NCI-H2081 (cell line): ENCODE data around the gene HOXC13.

Experiments used
- DNase-seq, 2 experiments: peaks; one replicate each; lab custom pipeline; 2025; lab: John Stamatoyannopoulos, UW

HOXC13 gene

GRCh38 chr12:53938326-53939140 lies at the start of gene HOXC13:
TSS of gene HOXC13 (plus strand) at chr12:53938831. CDS start at chr12:53938907, 76 bp downstream.
- peak; percentile 85 to 88 for DNase-seq

- DNase-seq = no peak
Measured at GRCh38 chr12:53890081-53890480, 48.5 kb upstream of the HOXC13 start.

DNA sequence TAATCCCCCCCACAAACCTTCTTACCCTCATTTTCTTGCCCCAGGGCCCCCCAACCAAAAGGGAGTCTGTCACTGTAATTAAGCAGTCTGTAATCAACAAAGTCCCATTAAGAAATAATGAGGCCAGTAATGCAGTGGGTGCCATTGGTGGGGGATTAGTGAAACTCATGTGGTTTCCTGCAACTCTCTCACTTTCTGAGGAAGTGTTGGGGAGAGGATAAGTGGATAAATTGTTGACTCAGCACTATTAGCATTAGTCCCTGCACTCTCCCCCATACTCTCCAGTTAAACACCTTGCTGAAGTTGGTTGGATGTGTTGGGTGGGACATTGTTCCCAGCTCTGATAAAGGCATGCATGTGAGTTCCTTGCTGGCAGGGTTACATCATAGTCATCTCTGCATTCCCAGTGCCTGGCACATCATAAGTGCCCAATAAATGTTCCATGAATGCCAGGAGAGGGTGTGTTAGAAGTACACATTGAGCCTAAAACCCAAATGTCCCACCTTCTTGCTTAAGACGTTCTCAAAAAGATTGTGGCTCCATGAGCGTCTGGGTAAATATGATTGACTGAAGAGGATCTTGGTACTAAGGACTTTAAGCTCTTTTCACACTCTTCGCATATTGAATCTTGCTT lies 45.8 kb upstream of the HOXC13 start:
- DNase-seq = no peak

- no peak for DNase-seq
Measured at GRCh38 chr12:53899230-53899629, 39.4 kb upstream of the HOXC13 start.

DNA sequence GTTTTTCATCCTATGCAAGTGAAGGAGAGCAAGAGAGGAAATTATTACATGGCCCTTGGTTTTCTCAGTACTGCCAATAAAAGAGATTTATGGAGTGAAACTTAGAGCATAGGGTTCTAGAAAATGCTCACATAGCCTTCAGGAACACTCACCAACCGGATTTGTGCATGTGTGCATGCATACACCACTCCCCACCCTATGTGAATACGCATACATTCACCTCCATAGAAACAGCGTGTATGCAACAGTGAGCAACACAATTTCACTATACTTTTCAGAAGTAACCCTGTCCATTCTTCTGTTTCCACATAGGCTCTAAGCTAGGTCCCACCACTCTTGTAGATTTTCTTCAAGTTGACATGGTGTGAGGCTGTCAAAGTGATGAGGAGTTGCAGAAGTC lies 31.5 kb upstream of the HOXC13 start:
- no peak for DNase-seq

- no peak for DNase-seq
Measured at GRCh38 chr12:53916788-53917655, 21.6 kb upstream of the HOXC13 start.

DNA sequence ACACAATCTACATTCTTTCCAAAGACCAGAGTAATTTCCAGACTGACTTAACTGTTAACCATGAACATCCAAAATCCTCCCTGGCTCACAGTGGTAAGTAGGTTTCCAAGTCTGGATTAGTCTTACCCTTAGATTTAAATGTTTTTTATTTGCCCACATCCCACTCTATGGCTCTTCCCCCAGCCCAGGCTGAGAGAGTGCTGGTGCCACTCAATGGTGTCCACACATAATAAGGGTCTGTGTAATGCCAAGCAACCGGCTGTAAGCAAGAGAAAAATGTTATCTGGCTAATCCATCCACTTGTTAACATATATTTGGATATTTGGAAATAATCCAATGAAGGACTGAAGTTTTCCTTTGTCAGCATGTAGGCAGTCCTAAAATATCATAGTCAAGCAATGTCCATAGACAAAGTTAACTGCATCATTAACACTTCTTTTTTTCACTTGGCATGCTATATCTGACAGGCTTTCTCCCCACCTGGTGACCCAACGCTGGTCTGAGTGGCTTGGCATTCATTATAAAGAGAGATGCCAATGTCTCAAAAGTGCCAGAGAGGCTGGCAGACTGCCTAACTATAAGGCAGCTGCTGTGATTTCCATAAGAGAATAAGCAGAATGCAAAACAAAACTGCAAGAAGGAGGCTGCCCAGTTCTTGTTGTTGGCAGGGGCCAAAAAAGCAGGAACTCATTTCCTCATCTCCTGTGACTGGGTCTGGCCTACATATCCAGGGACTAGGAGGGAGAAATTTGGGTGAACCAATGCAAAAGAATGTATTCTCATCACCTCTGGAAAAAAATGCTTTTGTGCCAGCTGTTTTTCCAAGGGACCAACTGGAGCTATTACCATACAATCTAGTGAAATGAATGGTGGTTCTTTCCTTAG lies 13.9 kb upstream of the HOXC13 start:
- no peak for DNase-seq

DNA sequence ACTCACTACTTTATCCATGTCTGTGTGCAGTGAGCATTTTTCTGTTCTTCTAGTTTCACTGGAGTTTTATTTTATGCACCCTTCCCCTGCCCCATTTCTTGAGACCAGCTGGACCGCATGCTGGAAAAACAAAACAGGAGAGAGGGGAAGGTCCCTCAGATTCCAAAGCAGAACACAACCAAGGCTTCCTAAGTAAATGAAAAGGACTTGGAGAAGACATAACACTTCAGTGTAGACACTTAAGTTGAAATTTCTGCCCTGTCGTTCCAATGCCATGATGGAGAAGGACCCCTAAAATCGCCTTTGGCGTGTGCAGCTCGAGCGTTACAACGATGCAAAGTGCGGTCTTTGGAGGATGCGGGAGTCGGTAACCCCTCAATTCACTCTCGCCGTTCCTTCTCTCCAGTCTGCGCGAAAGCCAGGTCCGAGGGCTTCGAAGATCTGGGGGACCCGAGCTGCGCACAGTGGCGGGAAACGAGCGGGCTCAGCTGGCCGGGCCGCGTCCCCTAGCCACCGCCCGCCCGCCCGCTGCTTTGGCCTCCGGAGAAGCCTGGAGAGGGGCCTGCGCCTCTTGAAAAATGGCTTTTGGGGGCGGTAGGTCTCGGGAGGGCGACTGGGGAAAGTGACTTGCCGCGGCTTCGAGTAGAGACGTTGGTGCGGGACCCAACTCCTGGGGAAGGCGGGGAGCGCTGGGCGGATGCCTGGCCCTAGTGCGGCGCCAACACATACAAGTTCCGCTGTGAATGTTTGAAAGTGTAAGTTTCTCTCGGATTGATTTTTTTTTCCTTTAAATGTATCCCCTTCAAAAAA lies 11.2 kb upstream of the HOXC13 start:
- DNase-seq = no peak

GRCh38 chr12:53928054-53928835 lies 10.4 kb upstream of the HOXC13 start:
- no peak for DNase-seq

GRCh38 chr12:53929527-53929926 lies 9.1 kb upstream of the HOXC13 start:
- no peak for DNase-seq

DNA sequence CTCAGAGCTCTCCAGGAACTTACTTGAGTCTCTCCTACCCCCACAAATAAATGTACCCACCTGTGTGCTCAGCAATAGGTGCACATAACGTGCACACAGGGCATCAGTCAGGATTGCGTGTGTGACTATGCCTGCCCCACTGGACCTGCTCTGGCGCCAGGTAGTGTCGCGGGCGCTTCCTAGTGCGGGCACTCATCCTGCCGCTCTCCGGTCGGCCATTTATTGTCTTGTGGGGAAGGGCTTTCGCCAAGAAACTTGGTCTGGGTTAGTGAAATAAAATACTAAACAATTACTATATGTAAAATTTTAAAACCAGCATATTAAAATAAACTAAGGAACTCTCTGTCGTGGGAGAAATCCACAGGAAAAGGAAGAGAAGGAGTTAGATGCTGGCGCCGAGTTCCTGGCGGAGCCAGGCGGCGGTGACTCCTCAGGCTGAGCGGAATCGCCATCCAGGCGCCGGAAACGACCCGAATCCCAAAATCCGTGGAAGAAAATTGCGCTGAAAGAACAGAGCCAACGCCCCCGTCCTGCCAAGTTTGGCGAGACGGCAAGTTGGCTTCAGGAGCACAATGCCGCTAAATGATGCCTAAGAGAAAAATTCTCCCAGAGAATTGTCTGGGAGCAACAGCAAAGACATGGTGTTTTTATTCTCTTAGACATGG lies 7.9 kb upstream of the HOXC13 start:
- DNase-seq = no peak

DNA sequence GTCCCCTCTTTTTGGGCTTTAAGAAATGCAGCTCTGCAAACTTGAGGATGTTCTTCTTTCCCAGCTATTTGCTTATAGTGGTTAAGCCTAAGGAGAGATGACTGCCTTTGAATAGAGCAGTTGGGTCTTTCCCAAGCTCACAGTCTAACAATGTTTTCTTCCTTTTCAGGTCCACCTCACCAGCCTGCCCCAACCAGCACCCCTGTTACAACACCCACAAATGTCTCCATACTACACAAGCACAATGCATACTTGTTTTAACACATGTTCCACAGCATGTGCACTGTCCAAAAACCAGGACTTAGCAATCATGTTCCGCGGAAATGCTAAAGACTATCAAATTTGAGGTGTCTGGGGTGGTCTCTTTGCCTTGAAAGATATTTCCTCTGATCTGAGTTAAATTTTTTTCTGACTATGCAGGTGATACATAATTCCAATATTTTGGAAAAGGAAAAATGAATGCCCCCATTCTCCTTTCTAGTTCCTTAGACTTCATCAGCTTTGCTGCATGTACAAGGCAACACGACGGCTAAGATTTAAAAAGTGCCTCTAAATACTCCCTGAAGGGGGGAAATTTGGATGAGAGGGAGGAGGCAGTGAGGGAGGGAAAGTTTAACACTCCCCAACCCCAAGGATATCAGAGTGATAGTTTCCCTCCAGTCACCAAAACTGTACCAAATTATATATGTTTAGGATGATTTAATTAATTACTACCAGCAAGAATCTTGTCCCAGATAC lies 6.6 kb upstream of the HOXC13 start:
- DNase-seq = no peak

DNA sequence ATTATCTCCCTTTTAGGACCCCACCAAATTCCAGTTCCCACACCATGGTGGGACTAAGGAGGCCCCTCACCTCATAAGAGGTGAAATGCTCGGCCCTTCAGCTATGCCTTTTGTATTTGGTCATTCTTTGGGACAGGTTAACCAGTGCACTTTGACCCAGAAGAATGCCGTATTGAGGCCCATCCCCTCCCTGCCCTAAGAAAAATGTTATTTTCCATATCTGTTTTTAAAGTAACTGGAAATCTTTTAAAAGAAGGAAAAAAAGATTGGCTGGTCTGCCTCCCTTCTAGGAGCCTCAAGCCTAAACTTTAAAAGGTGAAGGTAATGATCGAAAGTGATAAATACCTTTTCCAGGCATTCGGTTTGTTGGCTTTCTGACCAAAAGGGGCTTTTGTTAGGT lies 5.7 kb upstream of the HOXC13 start:
- DNase-seq = no peak

- no peak for DNase-seq
Measured at GRCh38 chr12:53935383-53936341, 3.0 kb upstream of the HOXC13 start.

GRCh38 chr12:53937099-53937498 lies 1.5 kb upstream of the HOXC13 start:
- no peak for DNase-seq

DNA sequence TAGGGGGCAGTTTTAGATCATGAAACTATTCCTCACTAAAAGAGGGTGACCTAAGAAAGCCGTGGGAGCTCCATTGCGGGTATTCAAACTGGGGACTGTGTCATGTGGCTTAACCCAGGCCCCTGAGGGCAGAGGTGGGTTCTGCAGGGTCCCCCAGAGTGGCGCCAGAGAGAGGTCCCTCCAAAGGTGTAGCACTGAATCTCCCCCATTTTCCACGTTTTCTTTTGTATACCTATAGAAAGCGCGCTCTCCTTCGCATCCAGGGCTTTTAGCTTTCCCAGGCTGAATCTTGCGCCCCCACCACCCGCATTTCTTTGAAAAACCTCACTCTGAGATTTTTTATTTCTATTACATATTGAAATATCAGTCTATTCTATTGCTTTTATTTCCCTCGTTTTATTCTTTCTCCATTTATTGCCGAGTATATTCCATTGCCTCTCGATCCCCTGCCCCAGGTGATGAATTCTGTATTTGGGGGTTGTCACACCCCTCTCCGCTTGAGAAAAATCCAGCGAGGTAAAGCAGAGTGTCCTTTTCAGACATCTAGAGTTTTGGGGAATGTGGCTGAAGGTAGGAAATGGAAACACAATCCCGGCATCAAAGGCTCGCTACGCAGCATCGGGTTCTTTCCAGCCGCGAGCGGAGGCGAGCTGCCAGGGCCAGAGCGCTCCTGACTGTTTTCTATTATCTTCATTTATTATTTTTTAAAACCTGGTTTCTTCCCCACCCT lies 870 bp upstream of the HOXC13 start:
- no peak for DNase-seq
